Tongue (tissue), 2 donors: ENCODE measurements around the gene NR4A1. TPM values are rescaled to one million over a fixed set of nuclear protein-coding genes. Genes with fewer than 3 reads are reported as not detected.
"Not testable (repeated sequence)": the region's sequence is repeated elsewhere in the genome, so short reads cannot be mapped to it uniquely, and the experiment has no call there.

Experiments used
- DNase-seq: peaks from one replicate; pipeline ENCODE4 v3.0.0-alpha.2; 2015
- total RNA-seq: library from RNA; depleted of rRNA; stranded (reverse); fragments of >200 nt; gene quantifications from one replicate; pipeline ENCODE4 v1.2.3, GENCODE V29; 2014

Gene NR4A1
- total RNA-seq, 1 donor from 2014 or later = 65.6 TPM

DNA sequence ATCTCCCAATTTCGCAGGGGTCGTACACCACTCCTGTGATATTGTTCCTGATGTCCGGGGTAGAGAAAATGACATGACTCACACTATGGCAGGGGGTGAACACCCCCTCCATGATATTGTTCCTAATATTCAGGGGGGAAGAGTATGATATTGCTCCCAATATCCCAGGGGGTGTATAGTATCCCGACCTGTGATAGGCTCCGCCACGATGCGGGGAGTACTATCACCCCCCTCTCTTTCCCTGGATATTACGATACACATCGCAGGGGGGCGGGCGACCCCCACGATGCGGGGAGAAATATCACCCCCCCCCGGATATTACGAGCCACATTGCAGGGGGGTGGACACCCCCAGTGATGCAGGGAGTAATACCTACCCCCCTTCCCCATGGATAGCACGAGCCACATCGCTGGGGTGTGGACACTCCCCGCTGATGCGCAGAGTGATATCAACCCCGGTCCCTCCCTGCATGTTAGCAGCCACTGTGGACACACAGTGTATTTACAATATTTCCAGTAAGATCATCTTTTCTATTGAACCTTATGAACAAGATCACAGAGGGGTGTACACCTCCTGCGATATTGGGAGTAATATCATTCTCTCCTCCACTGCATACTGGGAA lies 45.9 kb downstream of the NR4A1 start:
- DNase-seq = no peak

DNA sequence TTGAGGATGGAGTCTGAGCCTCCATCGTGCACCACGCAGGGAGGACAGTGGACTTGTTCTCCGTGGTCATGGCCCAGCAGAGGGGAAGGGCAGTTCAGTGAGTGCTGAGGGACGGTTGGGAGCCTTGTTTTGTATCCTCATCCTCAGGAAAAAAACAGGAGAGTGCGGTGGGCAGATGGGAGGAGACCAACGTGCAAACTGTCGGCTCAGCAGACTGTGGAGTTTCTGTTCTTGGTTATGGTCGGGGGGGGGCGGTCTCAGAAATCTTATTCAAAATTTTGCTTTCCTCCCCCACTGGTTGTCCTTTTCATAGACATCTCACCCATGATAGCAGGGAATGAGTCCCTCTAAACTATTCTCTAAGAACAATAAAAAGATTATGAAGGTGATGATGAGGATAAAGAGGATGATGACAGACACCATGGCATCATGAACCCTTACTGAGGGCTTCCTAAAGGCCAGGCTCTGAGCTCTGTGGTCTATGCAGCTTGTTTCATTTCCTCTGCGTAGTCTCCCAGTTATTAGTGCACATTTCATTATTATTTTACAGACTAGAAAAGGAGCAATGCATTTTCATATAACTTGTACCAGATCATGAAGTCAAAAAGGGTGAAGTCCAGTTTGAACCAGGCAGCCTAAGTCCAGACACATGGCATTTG lies 53.3 kb downstream of the NR4A1 start:
- DNase-seq = not testable (repeated sequence)

Other genes starting within 250 kb of the NR4A1 start
- gene FIGNL2, start 202.7 kb upstream of the NR4A1 start, total RNA-seq = 0.72 TPM
- not detected for gene ANKRD33, start 163.3 kb upstream of the NR4A1 start, total RNA-seq
- 82.7 TPM for gene ACVRL1, start 143.9 kb upstream of the NR4A1 start, total RNA-seq
- 19.8 TPM for gene ACVR1B, start 99.7 kb upstream of the NR4A1 start, total RNA-seq
- gene TAMALIN, start 44.5 kb upstream of the NR4A1 start, total RNA-seq = 25.5 TPM
- 30.3 TPM for gene ATG101, start 18.5 kb downstream of the NR4A1 start, total RNA-seq
- gene SMIM41, start 28.3 kb downstream of the NR4A1 start, total RNA-seq = 0.82 TPM
- gene KRT80, start 140.6 kb downstream of the NR4A1 start, total RNA-seq = 10.3 TPM
- gene KRT7, start 181.8 kb downstream of the NR4A1 start, total RNA-seq = 27.1 TPM
- not detected for gene KRT86, start 223.2 kb downstream of the NR4A1 start, total RNA-seq
- gene KRT81, start 240.1 kb downstream of the NR4A1 start, total RNA-seq = 0.41 TPM